Measurements from ENCODE around the gene TGDS.

- TF ChIP-seq YY1 (IDR thresholded peaks at IDR 0.05; ENCODE audit: insufficient read depth, insufficient read length) (no peak), ZNF274 (IDR thresholded peaks at IDR 0.05; ENCODE audit: low read depth, low read length) (no peak), SUZ12 (IDR thresholded peaks at IDR 0.05; ENCODE audit: extremely low read depth, insufficient read depth, insufficient read length) (no peak)
These were observed 39.3 kb downstream of the TGDS start for GRCh38 chr13:94556621-94557020.

All from NT2/D1 (cell line).